B cell (primary cell): ENCODE results near the gene TXNDC11. TPM values are rescaled to one million over a fixed set of nuclear protein-coding genes. Genes with fewer than 3 reads are reported as not detected.
A peak's percentile ranks its signal among the peaks of the same experiment; 100 is the strongest.

Source experiments
- ATAC-seq: fragments of 200-7000 bp; cut with Tn5 transposase; one replicate; pipeline ENCODE4 v1.10.0; 2021; ENCODE audit warnings: low read depth, mild to moderate bottlenecking, moderate number of reproducible peaks, moderate library complexity
- CTCF ChIA-PET: fragments of 350-600 bp; sonication (Branson Sonifier 250); formaldehyde crosslinking; loops from one replicate; lab custom pipeline; 2021; ENCODE audit warnings: antibody characterized with exemption, inconsistent platforms; lab: Charles Lee
- POLR2A ChIA-PET: fragments of 350-600 bp; sonication (Branson Sonifier 250); formaldehyde crosslinking; loops from one replicate; lab custom pipeline; 2021; ENCODE audit warnings: antibody characterized with exemption; lab: Charles Lee
- DNase-seq: peaks from one replicate; pipeline ENCODE4 v3.0.0; 2013
- H2AFZ ChIP-seq: 2 replicates; pipeline ENCODE4 v1.6.1; 2012; ENCODE audit warnings: mild to moderate bottlenecking, low read depth, low read length; ENCODE audit not compliant: insufficient read depth, poor library complexity, severe bottlenecking
- H3K27ac ChIP-seq, 2 donors: 1 replicate in 1 of 2; 2 replicates in 1 of 2; pipeline ENCODE4 v1.5.1; 2012 to 2013; ENCODE audit warnings: low read length in 2 of 2, mild to moderate bottlenecking in 2 of 2, moderate library complexity in 1 of 2
- H3K27me3 ChIP-seq, 4 experiments: fragments of 200-600 bp in 1 of 4; sonication (generic) in 1 of 4; replicated peaks in 1 of 4; 1 replicate in 2 of 4; 2 replicates in 2 of 4; pipeline versions ENCODE4 v1.6.1 to v1.7.0; 2013 to 2016; ENCODE audit warnings: low read length in 3 of 4, mild to moderate bottlenecking in 2 of 4, mixed read lengths in 1 of 4, moderate library complexity in 1 of 4; ENCODE audit not compliant: insufficient read depth in 4 of 4, control insufficient read depth in 3 of 4; ENCODE audit errors: control extremely low read depth in 1 of 4
- H3K36me3 ChIP-seq, 2 experiments: replicated peaks in 1 of 2; 1 replicate in 1 of 2; 2 replicates in 1 of 2; pipeline versions ENCODE4 v1.6.1 to v1.7.1; 2013; ENCODE audit warnings: low read length in 1 of 2; ENCODE audit not compliant: insufficient read depth in 2 of 2, control insufficient read depth in 1 of 2; ENCODE audit errors: control extremely low read depth in 1 of 2, extremely low read depth in 1 of 2
- H3K4me1 ChIP-seq, 2 donors: fragments of 200-600 bp in 1 of 2; sonication (generic) in 1 of 2; 1 replicate in 1 of 2; 2 replicates in 1 of 2; pipeline versions ENCODE4 v1.5.1 to v1.6.1; 2013 to 2017; ENCODE audit warnings: low read length in 2 of 2; ENCODE audit not compliant: control insufficient read depth in 2 of 2, insufficient read depth in 2 of 2
- H3K4me2 ChIP-seq: replicated peaks from 2 replicates; pipeline ENCODE3; 2012; ENCODE audit warnings: mild to moderate bottlenecking, low read depth, low read length; ENCODE audit not compliant: poor library complexity, severe bottlenecking
- H3K4me3 ChIP-seq, 5 experiments: fragments of 200-600 bp in 1 of 5; sonication (generic) in 1 of 5; 1 replicate in 3 of 5; 2 replicates in 2 of 5; pipeline versions ENCODE4 v1.5.1 to v1.7.0; 2011 to 2016; ENCODE audit warnings: low read length in 4 of 5, mild to moderate bottlenecking in 4 of 5, low read depth in 2 of 5, control low read depth in 1 of 5, moderate library complexity in 1 of 5; ENCODE audit not compliant: insufficient read depth in 1 of 5; ENCODE audit errors: control extremely low read depth in 1 of 5, extremely low read depth in 1 of 5
- H3K79me2 ChIP-seq: fragments of 200-600 bp; sonication (generic); one replicate; pipeline ENCODE4 v1.6.0; 2016; ENCODE audit warnings: low read length; ENCODE audit not compliant: control insufficient read depth, insufficient read depth
- H3K9ac ChIP-seq: fragments of 200-600 bp; sonication (generic); 2 replicates; pipeline ENCODE4 v1.6.1; 2017; ENCODE audit warnings: mild to moderate bottlenecking, low read length, moderate library complexity
- H3K9me3 ChIP-seq, 3 donors: one replicate each; pipeline versions ENCODE4 v1.6.1 to v1.7.1; 2013; ENCODE audit warnings: low read length in 2 of 3; ENCODE audit not compliant: control insufficient read depth in 2 of 3, insufficient read depth in 1 of 3; ENCODE audit errors: control extremely low read depth in 1 of 3
- H4K20me1 ChIP-seq: 2 replicates; pipeline ENCODE4 v1.6.0; 2012; ENCODE audit warnings: mild to moderate bottlenecking, low read length; ENCODE audit not compliant: insufficient read depth, control insufficient read depth, poor library complexity, severe bottlenecking
- H3K27ac Mint-ChIP-seq: one replicate; pipeline ENCODE4 v1.8.0; 2021; ENCODE audit warnings: mixed read lengths
- H3K27me3 Mint-ChIP-seq: one replicate; pipeline ENCODE4 v1.8.0; 2021; ENCODE audit warnings: mixed read lengths
- H3K4me1 Mint-ChIP-seq: one replicate; pipeline ENCODE4 v1.8.0; 2021; ENCODE audit warnings: mixed read lengths
- H3K4me3 Mint-ChIP-seq: one replicate; pipeline ENCODE4 v1.8.0; 2021; ENCODE audit warnings: mixed read lengths
- H3K9me3 Mint-ChIP-seq: one replicate; pipeline ENCODE4 v1.8.0; 2022; ENCODE audit warnings: mixed read lengths; ENCODE audit not compliant: insufficient read depth
- CTCF ChIP-seq: fragments of 200-600 bp; IDR thresholded peaks from one replicate; pipeline ENCODE4 v1.8.0; 2022; ENCODE audit warnings: antibody characterized with exemption, mild to moderate bottlenecking
- EZH2 ChIP-seq: IDR thresholded peaks from 2 replicates; pipeline ENCODE4 v1.6.1; 2012; ENCODE audit warnings: borderline replicate concordance, low read depth, mild to moderate bottlenecking, moderate library complexity, low read length; ENCODE audit not compliant: insufficient read depth, poor library complexity, severe bottlenecking
- WGBS: methylation state at CpG from one replicate; pipeline ENCODE4 v1.1.5; 2013; ENCODE audit warnings: missing lambda C conversion rate; ENCODE audit not compliant: insufficient coverage; 5-methylcytosine and 5-hydroxymethylcytosine counted together
- intact Hi-C: fragments of 100-400 bp; cut with micrococcal nuclease; formaldehyde crosslinking; loops from one replicate; pipeline ENCODE4 v1.10.0; 2022
- polyA plus RNA-seq: library from polyadenylated mRNA; depleted of rRNA; stranded (reverse); fragments of >200 nt; gene quantifications from 2 replicates; pipeline ENCODE4 v1.2.3, GENCODE V29; 2012
- total RNA-seq, 2 donors: library from RNA; stranded (reverse); fragments of 120-200 nt in 1 of 2; gene quantifications; 1 replicate in 1 of 2; 2 replicates in 1 of 2; pipeline versions ENCODE4 v1.2.3 to v1.2.4, GENCODE V29; 2013 to 2022

The TXNDC11 gene
- total and polyA plus RNA-seq, 2 donors (not counting 1 experiment from before 2014, with no cell fraction given): 50.2 to 76.9 TPM

GRCh38 chr16:11671676-11672075 is 71.0 kb downstream of the TXNDC11 start:
- no peaks in the 10 kb centered on the region for H3K27me3 Mint-ChIP-seq
- intact Hi-C loops: no loop called here
- POLR2A ChIA-PET: no interaction called here

GRCh38 chr16:11671271-11671670 is 71.4 kb downstream of the TXNDC11 start:
- no peak overlapping the region for H2AFZ ChIP-seq
- WGBS: no CpG with 5 or more reads among the region's 2 CpGs
- POLR2A ChIA-PET: no interaction called here

More at GRCh38 chr16:11671676-11672075, 71.0 kb downstream of the TXNDC11 start:
- Mint-ChIP-seq H3K4me1 (peaks cover 81% of the 10 kb centered on the region), H3K4me3 (peak overlapping the region; percentile 91), H3K27ac (peak overlapping the region; percentile 93), H3K9me3 (no peaks in the 10 kb centered on the region)
- Histone ChIP-seq H3K4me2 (peak overlapping the region; percentile 97), H3K27ac (peak overlapping the region; percentile 96 to 98), H3K9me3 (peaks cover 0 to 2% (median 0%) of the 10 kb centered on the region in 3 donors), H3K27me3 (no peaks in the 10 kb centered on the region), H3K4me3 (peak overlapping the region in 3 of 5 experiments; percentile 45 to 69 (median 68)), H2AFZ (no peak overlapping the region), H4K20me1 (peaks cover 73% of the 10 kb centered on the region), H3K4me1 (peaks cover 67 to 87% of the 10 kb centered on the region in 2 donors), H3K36me3 (peaks cover 0 to 33% of the 10 kb centered on the region in 2 experiments), H3K9ac (peak overlapping the region; percentile 95), H3K79me2 (peaks cover 85% of the 10 kb centered on the region)
- CTCF ChIA-PET: no interaction called here
- ATAC-seq (no peak), DNase-seq (no peak)
- 100% methylated on average over 6 of the region's 8 CpGs for WGBS
- no peak for TF ChIP-seq CTCF
- TF ChIP-seq EZH2: no peak

More at GRCh38 chr16:11671271-11671670, 71.4 kb downstream of the TXNDC11 start:
- Histone ChIP-seq H3K36me3 (peaks cover 0 to 29% of the 10 kb centered on the region in 2 experiments), H4K20me1 (peaks cover 69% of the 10 kb centered on the region), H3K4me3 (peak overlapping the region in 3 of 5 experiments; percentile 68 to 85 (median 69)), H3K27ac (peak overlapping the region; percentile 96 to 98), H3K79me2 (peaks cover 81% of the 10 kb centered on the region), H3K4me1 (peaks cover 63 to 83% of the 10 kb centered on the region in 2 donors), H3K9ac (peak overlapping the region; percentile 95), H3K4me2 (peak overlapping the region; percentile 97), H3K9me3 (peaks cover 0 to 2% (median 0%) of the 10 kb centered on the region in 3 donors), H3K27me3 (no peaks in the 10 kb centered on the region)
- Mint-ChIP-seq H3K9me3 (no peaks in the 10 kb centered on the region), H3K27me3 (no peaks in the 10 kb centered on the region), H3K4me3 (peak overlapping the region; percentile 91), H3K27ac (peak overlapping the region; percentile 93), H3K4me1 (peaks cover 79% of the 10 kb centered on the region)
- DNase-seq: no peak
- no peak for ATAC-seq
- intact Hi-C loops: no loop called here
- TF ChIP-seq EZH2: no peak
- TF ChIP-seq CTCF: no peak
- CTCF ChIA-PET: no interaction called here
